Measurements from ENCODE around the gene ZDHHC24.

GRCh38 chr11:66556086-66556485, 10.2 kb upstream of the ZDHHC24 start:
- TF ChIP-seq CTCF (IDR thresholded peaks at IDR 0.05) (no peak), REST (IDR thresholded peaks at IDR 0.05; ENCODE audit: insufficient read depth in 1 of 2, low read depth in 2 of 2, low read length in 1 of 2) (no peak), POLR2AphosphoS5 (IDR thresholded peaks at IDR 0.05; ENCODE audit: low read depth, low read length) (no peak)

Measured in Panc1 (cell line).